Keratinocyte (primary cell): ENCODE measurements around the gene CD276. TPM values are rescaled to one million over a fixed set of nuclear protein-coding genes. Genes with fewer than 3 reads are reported as not detected.
"Not testable (repeated sequence)": the region's sequence is repeated elsewhere in the genome, so short reads cannot be mapped to it uniquely, and the experiment has no call there.

Experiments used
- DNase-seq: peaks from one replicate; pipeline ENCODE4 v3.0.0-alpha.2; 2011; ENCODE audit warnings: low read depth, missing footprints, low spot score
- FAIRE-seq: peaks from 2 replicates; lab custom pipeline; 2011; peaks lifted over from hg19 to GRCh38; lab: Jason Lieb, UNC
- H2AFZ ChIP-seq: 2 replicates; pipeline ENCODE4 v1.6.0; 2012; ENCODE audit warnings: low read length, control low read depth, inconsistent platforms; ENCODE audit not compliant: control insufficient read depth
- H3K27ac ChIP-seq: 2 replicates; pipeline ENCODE4 v1.5.1; 2011; ENCODE audit warnings: low read length; ENCODE audit not compliant: control insufficient read depth, insufficient read depth
- H3K27me3 ChIP-seq: 3 replicates; pipeline ENCODE4 v1.6.0; 2011; ENCODE audit warnings: low read length; ENCODE audit not compliant: control insufficient read depth, insufficient read depth; ENCODE audit errors: extremely low read depth
- H3K36me3 ChIP-seq, 2 experiments: 2 replicates in 1 of 2; 3 replicates in 1 of 2; pipeline ENCODE4 v1.5.1; 2011; ENCODE audit warnings: low read length in 2 of 2, mild to moderate bottlenecking in 1 of 2; ENCODE audit not compliant: control insufficient read depth in 2 of 2, insufficient read depth in 2 of 2; ENCODE audit errors: extremely low read depth in 1 of 2
- H3K4me1 ChIP-seq: 3 replicates; pipeline ENCODE4 v1.5.1; 2011; ENCODE audit warnings: low read length; ENCODE audit not compliant: control insufficient read depth, insufficient read depth; ENCODE audit errors: extremely low read depth
- H3K4me2 ChIP-seq: 3 replicates; pipeline ENCODE4 v1.6.0; 2011; ENCODE audit warnings: low read depth, low read length; ENCODE audit not compliant: control insufficient read depth, insufficient read depth; ENCODE audit errors: extremely low read depth
- H3K4me3 ChIP-seq, 3 experiments: fragments of 200-600 bp in 1 of 3; sonication (generic) in 1 of 3; 2 replicates in 2 of 3; 3 replicates in 1 of 3; pipeline ENCODE4 v1.5.1; 2011 to 2016; ENCODE audit warnings: low read length in 3 of 3, mild to moderate bottlenecking in 3 of 3, control low read depth in 2 of 3, inconsistent platforms in 1 of 3, low read depth in 1 of 3, mixed read lengths in 1 of 3, mixed run types in 1 of 3, moderate library complexity in 1 of 3; ENCODE audit not compliant: control insufficient read depth in 2 of 3, insufficient read depth in 2 of 3; ENCODE audit errors: extremely low read depth in 1 of 3
- H3K79me2 ChIP-seq: 2 replicates; pipeline ENCODE4 v1.6.0; 2012; ENCODE audit warnings: low read length; ENCODE audit not compliant: control insufficient read depth, insufficient read depth
- H3K9ac ChIP-seq: 3 replicates; pipeline ENCODE4 v1.6.0; 2011; ENCODE audit warnings: low read length; ENCODE audit not compliant: control insufficient read depth, insufficient read depth; ENCODE audit errors: extremely low read depth
- H3K9me1 ChIP-seq: 3 replicates; pipeline ENCODE4 v1.6.0; 2011; ENCODE audit warnings: low read length; ENCODE audit not compliant: control insufficient read depth, insufficient read depth; ENCODE audit errors: extremely low read depth
- H3K9me3 ChIP-seq: 2 replicates; pipeline ENCODE4 v1.5.1; 2012; ENCODE audit warnings: low read depth, low read length; ENCODE audit not compliant: control insufficient read depth
- H4K20me1 ChIP-seq: 3 replicates; pipeline ENCODE4 v1.6.0; 2011; ENCODE audit warnings: low read length; ENCODE audit not compliant: control insufficient read depth, insufficient read depth; ENCODE audit errors: extremely low read depth
- CTCF ChIP-seq, 3 experiments: IDR thresholded peaks in 1 of 3; conservative IDR thresholded peaks in 1 of 3; optimal IDR thresholded peaks in 1 of 3; 2 replicates in 2 of 3; 3 replicates in 1 of 3; pipeline versions ENCODE3 to v1.5.1; 2011; ENCODE audit warnings: low read length in 3 of 3, mild to moderate bottlenecking in 3 of 3, moderate library complexity in 2 of 3, control low read depth in 1 of 3, inconsistent platforms in 1 of 3; ENCODE audit not compliant: insufficient read depth in 2 of 3; ENCODE audit errors: extremely low read depth in 1 of 3
- EZH2 ChIP-seq: IDR thresholded peaks from one replicate; pipeline ENCODE4 v1.6.1; 2012; ENCODE audit warnings: inconsistent platforms, mild to moderate bottlenecking, low read length, moderate library complexity
- dilution Hi-C: fragments of 300-500 bp; cut with MboI; formaldehyde crosslinking; loops from one replicate; pipeline ENCODE4 v1.7.0; 2020; ENCODE audit warnings: low sequenced_read_pairs; ENCODE audit not compliant: extremely low pct_ligation_motif_present
- polyA minus RNA-seq, 3 experiments: library from RNA; depleted of rRNA, polyadenylated mRNA; stranded (reverse); fragments of >200 nt; gene quantifications; 1 replicate in 1 of 3; 2 replicates in 1 of 3; 3 replicates in 1 of 3; pipeline ENCODE4 v1.2.3, GENCODE V29; 2011
- polyA plus RNA-seq, 5 experiments: library from polyadenylated mRNA; depleted of rRNA in 3 of 5; stranded (reverse) in 3 of 5; stranded (forward) in 1 of 5; unstranded in 1 of 5; fragments of >200 nt; gene quantifications; 1 replicate in 1 of 5; 2 replicates in 3 of 5; 3 replicates in 1 of 5; pipeline versions ENCODE4 v1.2.1 to v1.2.3, GENCODE V29; 2011 to 2012; ENCODE audit warnings: missing spikeins in 2 of 5, low read depth in 1 of 5, low replicate concordance in 1 of 5

The CD276 gene
- polyA plus RNA-seq = 48.9 to 135 TPM (median 62.9 TPM) in 3 replicates
- 77.5 TPM for polyA plus RNA-seq (2011; ENCODE audit: low read depth)
- 53.7 and 79.5 TPM in 2 replicates for polyA plus RNA-seq (2011; cell fraction: cytosol; rRNA removed)
- polyA plus RNA-seq (2011; cell fraction: nucleus; rRNA removed) = 168 and 214 TPM in 2 replicates
- 49.3 and 162 TPM in 2 replicates for polyA plus RNA-seq (2012; ENCODE audit: low replicate concordance)
- 74.5 to 299 TPM (median 92.7 TPM) in 3 replicates for polyA minus RNA-seq
- polyA minus RNA-seq (2011; cell fraction: cytosol; rRNA and poly(A)+ RNA removed) = 124 TPM
- polyA minus RNA-seq (2011; cell fraction: nucleus; rRNA and poly(A)+ RNA removed) = 144 and 149 TPM in 2 replicates

- Histone ChIP-seq H4K20me1 (no peaks in the 10 kb centered on the region), H3K4me3 (peak within 1 kb of the TSS; percentile 74 to 94 (median 88)), H3K27me3 (no peaks in the 10 kb centered on the region), H3K4me1 (peaks cover 35% of the 10 kb centered on the region), H3K9me1 (peaks cover 4% of the 10 kb centered on the region), H3K9ac (peak within 1 kb of the TSS; percentile 84), H3K36me3 (no peaks in the 10 kb centered on the region), H3K9me3 (no peaks in the 10 kb centered on the region), H2AFZ (peak within 1 kb of the TSS; percentile 32), H3K4me2 (peak within 1 kb of the TSS; percentile 93), H3K79me2 (peaks cover 44% of the 10 kb centered on the region), H3K27ac (peak within 1 kb of the TSS; percentile 76)
- TF ChIP-seq CTCF (optimal IDR thresholded peaks at IDR 0.05 in 1 of 3, IDR thresholded peaks at IDR 0.05 in 1 of 3, conservative IDR thresholded peaks at IDR 0.05 in 1 of 3; ENCODE audit: extremely low read depth in 1 of 3, insufficient read depth in 2 of 3, low read length in 3 of 3) (no peak), EZH2 (no peak)
- FAIRE-seq (no peak), DNase-seq (no peak)
- dilution Hi-C loops = loop anchor here (25.0 kb wide), 1 partner anchor 97 kb away; no protein-coding TSS in a partner anchor
These were observed at the start of gene CD276 for GRCh38 chr15:73683777-73684580. Gene CD276, plus strand, starts transcription at chr15:73684383. Its CDS starts 15,257 bp downstream, at chr15:73699640.

- H3K4me3 ChIP-seq = no peak overlapping the region
- no peak overlapping the region for H2AFZ ChIP-seq
- H3K4me1 ChIP-seq = peaks cover 34% of the 10 kb centered on the region
- FAIRE-seq = no peak
- H3K9me1 ChIP-seq = no peaks in the 10 kb centered on the region
- peak overlapping the region; percentile 23 for H3K27ac ChIP-seq
- DNase-seq = no peak
- no peaks in the 10 kb centered on the region for H4K20me1 ChIP-seq
- H3K27me3 ChIP-seq = no peaks in the 10 kb centered on the region
- no peak for TF ChIP-seq EZH2
- no peak for TF ChIP-seq CTCF (optimal IDR thresholded peaks at IDR 0.05 in 1 of 3, IDR thresholded peaks at IDR 0.05 in 1 of 3, conservative IDR thresholded peaks at IDR 0.05 in 1 of 3; ENCODE audit: extremely low read depth in 1 of 3, insufficient read depth in 2 of 3, low read length in 3 of 3)
- peaks cover 3% of the 10 kb centered on the region for H3K79me2 ChIP-seq
- peaks cover 9% of the 10 kb centered on the region for H3K9me3 ChIP-seq
- dilution Hi-C loops = no loop called here
- no peak overlapping the region for H3K4me2 ChIP-seq
- no peaks in the 10 kb centered on the region for H3K36me3 ChIP-seq
- H3K9ac ChIP-seq = no peak overlapping the region
These were observed 46.7 kb upstream of the CD276 start for GRCh38 chr15:73637527-73637926.

- dilution Hi-C loops, H3K27me3 ChIP-seq, FAIRE-seq, H3K36me3 ChIP-seq, H3K9me3 ChIP-seq, H3K4me3 ChIP-seq, H3K4me2 ChIP-seq, H3K27ac ChIP-seq, H3K79me2 ChIP-seq, H3K9ac ChIP-seq, H2AFZ ChIP-seq, H4K20me1 ChIP-seq, H3K9me1 ChIP-seq, DNase-seq: not testable (repeated sequence)
- H3K4me1 ChIP-seq = peaks cover 24% of the 10 kb centered on the region
These were observed 44.7 kb upstream of the CD276 start for GRCh38 chr15:73639464-73639863.
